Astrocyte (in vitro differentiated cells and primary cell): ENCODE measurements around the gene EBPL.

Experiments used
- CTCF ChIP-seq: IDR thresholded peaks from 2 replicates; pipeline ENCODE4 v1.5.1; 2011; ENCODE audit warnings: low read depth, mild to moderate bottlenecking, inconsistent platforms, low read length, moderate library complexity; ENCODE audit not compliant: insufficient read depth
- EZH2 ChIP-seq: IDR thresholded peaks from 2 replicates; pipeline ENCODE4 v1.6.1; 2012; ENCODE audit warnings: mild to moderate bottlenecking, low read length, inconsistent platforms; ENCODE audit not compliant: insufficient read depth

GRCh38 chr13:49632156-49632555 is 59.1 kb downstream of the EBPL start:
- TF ChIP-seq CTCF (no peak), EZH2 (no peak)
